HepG2 (cell line): Measurements from ENCODE around the gene RTEL1. TPM values are rescaled to one million over a fixed set of nuclear protein-coding genes. Genes with fewer than 3 reads are reported as not detected.
A peak's percentile ranks its signal among the peaks of the same experiment; 100 is the strongest.

Experiments
- AGO2 ChIP-seq: fragments of 200-400 bp; formaldehyde crosslinking; optimal IDR thresholded peaks from 2 replicates; pipeline ENCODE3; 2017; ENCODE audit warnings: mild to moderate bottlenecking, low read depth, low read length, moderate library complexity
- CENPT ChIP-seq: sonication (generic); formaldehyde crosslinking; IDR thresholded peaks from 2 replicates; pipeline ENCODE4 v1.8.0; 2022; ENCODE audit warnings: low read depth, mild to moderate bottlenecking, moderate library complexity, missing genetic modification reagents
- DMAP1 ChIP-seq: IDR thresholded peaks from 2 replicates; pipeline ENCODE4 v1.6.1; 2016
- FOXK1 ChIP-seq: sonication (generic); formaldehyde crosslinking; IDR thresholded peaks from 2 replicates; pipeline ENCODE4 v1.4.0; 2020; ENCODE audit warnings: low read depth, missing genetic modification reagents, borderline replicate concordance
- HES4 ChIP-seq: sonication (generic); formaldehyde crosslinking; IDR thresholded peaks from 2 replicates; pipeline ENCODE4 v1.9.0; 2021; ENCODE audit warnings: mild to moderate bottlenecking, missing genetic modification reagents, borderline replicate concordance
- HNRNPL ChIP-seq: fragments of 200-400 bp; formaldehyde crosslinking; IDR thresholded peaks from 2 replicates; pipeline ENCODE4 v1.6.1; 2017; ENCODE audit warnings: mild to moderate bottlenecking, low read depth, low read length
- HNRNPLL ChIP-seq: fragments of 200-400 bp; formaldehyde crosslinking; IDR thresholded peaks from 2 replicates; pipeline ENCODE4 v1.6.1; 2017; ENCODE audit warnings: mild to moderate bottlenecking, low read depth, low read length; ENCODE audit not compliant: poor library complexity, severe bottlenecking
- MXI1 ChIP-seq: IDR thresholded peaks from 3 replicates; pipeline ENCODE4 v1.6.1; 2012; ENCODE audit warnings: low read depth, low read length, inconsistent platforms, borderline replicate concordance
- MZF1 ChIP-seq: sonication (generic); formaldehyde crosslinking; IDR thresholded peaks from 2 replicates; pipeline ENCODE4 v1.8.1; 2023; ENCODE audit warnings: mild to moderate bottlenecking, missing genetic modification reagents, borderline replicate concordance
- NONO ChIP-seq, 2 experiments: fragments of 450-650 bp in 1 of 2; sonication (generic) in 1 of 2; formaldehyde crosslinking in 1 of 2; IDR thresholded peaks in 1 of 2; conservative IDR thresholded peaks in 1 of 2; 2 replicates each; pipeline versions ENCODE4 v1.6.1 to v1.8.0; 2017 to 2022; ENCODE audit warnings: mild to moderate bottlenecking in 1 of 2, missing genetic modification reagents in 1 of 2, moderate library complexity in 1 of 2
- POLR2AphosphoS5 ChIP-seq: IDR thresholded peaks from 2 replicates; pipeline ENCODE4 v1.6.1; 2012; ENCODE audit warnings: low read depth, low read length
- SCMH1 ChIP-seq: sonication (generic); formaldehyde crosslinking; IDR thresholded peaks from 2 replicates; pipeline ENCODE4 v1.9.0; 2021; ENCODE audit warnings: missing genetic modification reagents, mild to moderate bottlenecking, borderline replicate concordance
- SNAI1 ChIP-seq: sonication (generic); formaldehyde crosslinking; IDR thresholded peaks from 2 replicates; pipeline ENCODE4 v1.5.0; 2020; ENCODE audit warnings: mild to moderate bottlenecking, missing genetic modification reagents, borderline replicate concordance
- TCF12 ChIP-seq, 2 experiments: fragments of 450-650 bp in 1 of 2; sonication (generic) in 1 of 2; formaldehyde crosslinking in 1 of 2; IDR thresholded peaks; 2 replicates each; pipeline versions ENCODE4 v1.6.1 to v1.8.0; 2017 to 2022; ENCODE audit warnings: antibody characterized with exemption in 1 of 2, mild to moderate bottlenecking in 1 of 2, missing genetic modification reagents in 1 of 2, moderate library complexity in 1 of 2
- ZFP1 ChIP-seq: IDR thresholded peaks from 2 replicates; pipeline ENCODE4 v1.6.1; 2016
- ZNF230 ChIP-seq: sonication (generic); formaldehyde crosslinking; IDR thresholded peaks from 2 replicates; pipeline ENCODE4 v1.4.0; 2020; ENCODE audit warnings: mild to moderate bottlenecking, missing genetic modification reagents
- ZNF34 ChIP-seq: sonication (generic); formaldehyde crosslinking; IDR thresholded peaks from 2 replicates; pipeline ENCODE4 v1.4.0; 2020; ENCODE audit warnings: mild to moderate bottlenecking, missing genetic modification reagents, borderline replicate concordance
- polyA plus RNA-seq, 8 experiments: library from polyadenylated mRNA; depleted of rRNA in 3 of 8; stranded (reverse) in 7 of 8; unstranded in 1 of 8; fragments of >200 nt; fragmentation: Illumina TruSeq in 4 of 8; extraction: Trizol in 4 of 8; gene quantifications; 2 replicates each; pipeline versions ENCODE4 v1.2.1 to v1.2.3, GENCODE V29; 2011 to 2016; ENCODE audit warnings: low read depth in 4 of 8, missing spikeins in 1 of 8, mixed read lengths in 1 of 8; ENCODE audit not compliant: insufficient read depth in 1 of 8
- total RNA-seq, 5 experiments: library from RNA; depleted of rRNA; stranded (reverse); fragments of >200 nt; fragmentation: Illumina TruSeq; extraction: Trizol; gene quantifications; 2 replicates each; pipeline ENCODE4 v1.2.3, GENCODE V29; 2016; ENCODE audit warnings: low read depth in 1 of 5
- TF ChIP-seq, protein P1 (sequence below): sonication (generic); formaldehyde crosslinking; IDR thresholded peaks from 2 replicates; pipeline ENCODE4 v1.5.0; 2020; ENCODE audit warnings: missing genetic modification reagents
- TF ChIP-seq, protein P2 (sequence below): sonication (generic); formaldehyde crosslinking; IDR thresholded peaks from 2 replicates; pipeline ENCODE4 v1.8.0; 2022; ENCODE audit warnings: mild to moderate bottlenecking, missing genetic modification reagents, borderline replicate concordance
- TF ChIP-seq, protein P3 (sequence below): IDR thresholded peaks from 2 replicates; pipeline ENCODE4 v1.6.1; 2016; ENCODE audit warnings: control low read depth
- TF ChIP-seq, protein P4 (sequence below): sonication (generic); formaldehyde crosslinking; IDR thresholded peaks from 2 replicates; pipeline ENCODE4 v1.5.1; 2020; ENCODE audit warnings: missing genetic modification reagents, mild to moderate bottlenecking, borderline replicate concordance

RTEL1 gene
- total and polyA plus RNA-seq, 2 of the 13 experiments (the other 11 are each of a cell fraction or from before 2014, with no cell fraction given) = 21.8 to 36.4 TPM

DNA sequence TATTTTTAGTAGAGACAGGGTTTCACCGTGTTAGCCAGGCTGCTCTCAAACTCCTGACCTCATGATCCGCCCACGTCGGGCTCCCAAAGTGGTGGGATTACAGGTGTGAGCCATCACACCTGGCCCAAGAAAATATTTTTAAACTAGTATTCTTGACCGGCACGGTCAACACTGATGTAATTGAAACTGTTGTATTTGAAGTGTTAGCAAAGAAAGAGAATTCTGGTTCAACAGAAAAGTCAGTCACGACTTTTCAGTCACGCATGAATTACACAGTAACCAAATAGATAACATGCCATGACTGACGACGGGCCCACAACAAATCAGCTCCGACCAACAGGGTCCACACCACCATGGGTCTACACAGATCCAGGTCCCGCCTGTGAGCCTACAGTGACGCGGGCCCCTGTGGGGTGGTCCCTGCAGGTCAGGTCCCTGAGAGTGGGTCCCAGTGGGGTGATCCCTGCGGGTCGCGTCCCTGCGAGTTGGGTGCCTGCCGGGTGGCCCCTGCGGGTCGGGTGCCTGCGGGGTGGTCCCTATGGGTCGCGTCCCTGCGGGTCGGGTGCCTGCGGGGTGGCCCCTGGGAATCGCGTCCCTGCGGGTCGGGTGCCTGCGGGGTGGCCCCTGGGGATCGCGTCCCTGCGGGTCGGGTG is 32.2 kb upstream of the RTEL1 start (continued):
- TF ChIP-seq SNAI1 (CRISPR knock-in tag) = no peak
- TF ChIP-seq HNRNPL = 0 out of 2 replicates have a peak, but pooled peaks have one; percentile 42
- TF ChIP-seq ZNF34 (CRISPR knock-in tag) = no peak
- TF ChIP-seq, protein P1, sequence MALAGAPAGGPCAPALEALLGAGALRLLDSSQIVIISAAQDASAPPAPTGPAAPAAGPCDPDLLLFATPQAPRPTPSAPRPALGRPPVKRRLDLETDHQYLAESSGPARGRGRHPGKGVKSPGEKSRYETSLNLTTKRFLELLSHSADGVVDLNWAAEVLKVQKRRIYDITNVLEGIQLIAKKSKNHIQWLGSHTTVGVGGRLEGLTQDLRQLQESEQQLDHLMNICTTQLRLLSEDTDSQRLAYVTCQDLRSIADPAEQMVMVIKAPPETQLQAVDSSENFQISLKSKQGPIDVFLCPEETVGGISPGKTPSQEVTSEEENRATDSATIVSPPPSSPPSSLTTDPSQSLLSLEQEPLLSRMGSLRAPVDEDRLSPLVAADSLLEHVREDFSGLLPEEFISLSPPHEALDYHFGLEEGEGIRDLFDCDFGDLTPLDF (CRISPR knock-in tag) = peak; percentile 68; the same call in 1 of the 2 replicates
- TF ChIP-seq DMAP1 (CRISPR knock-in tag) = peak; percentile 78
- TF ChIP-seq, protein P2, sequence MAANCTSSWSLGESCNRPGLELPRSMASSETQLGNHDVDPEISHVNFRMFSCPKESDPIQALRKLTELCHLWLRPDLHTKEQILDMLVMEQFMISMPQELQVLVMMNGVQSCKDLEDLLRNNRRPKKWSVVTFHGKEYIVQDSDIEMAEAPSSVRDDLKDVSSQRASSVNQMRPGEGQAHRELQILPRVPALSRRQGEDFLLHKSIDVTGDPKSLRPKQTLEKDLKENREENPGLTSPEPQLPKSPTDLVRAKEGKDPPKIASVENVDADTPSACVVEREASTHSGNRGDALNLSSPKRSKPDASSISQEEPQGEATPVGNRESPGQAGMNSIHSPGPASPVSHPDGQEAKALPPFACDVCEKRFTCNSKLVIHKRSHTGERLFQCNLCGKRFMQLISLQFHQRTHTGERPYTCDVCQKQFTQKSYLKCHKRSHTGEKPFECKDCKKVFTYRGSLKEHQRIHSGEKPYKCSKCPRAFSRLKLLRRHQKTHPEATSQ (CRISPR knock-in tag) = no peak
- TF ChIP-seq MZF1 (CRISPR knock-in tag) = 0 out of 2 replicates have a peak, but pooled peaks have one; percentile 41
- peak; percentile 99 for TF ChIP-seq AGO2
- TF ChIP-seq HNRNPLL = peak; percentile 45
- TF ChIP-seq HES4 (CRISPR knock-in tag) = peak; percentile 17; the same call in 1 of the 2 replicates
- TF ChIP-seq, protein P3, sequence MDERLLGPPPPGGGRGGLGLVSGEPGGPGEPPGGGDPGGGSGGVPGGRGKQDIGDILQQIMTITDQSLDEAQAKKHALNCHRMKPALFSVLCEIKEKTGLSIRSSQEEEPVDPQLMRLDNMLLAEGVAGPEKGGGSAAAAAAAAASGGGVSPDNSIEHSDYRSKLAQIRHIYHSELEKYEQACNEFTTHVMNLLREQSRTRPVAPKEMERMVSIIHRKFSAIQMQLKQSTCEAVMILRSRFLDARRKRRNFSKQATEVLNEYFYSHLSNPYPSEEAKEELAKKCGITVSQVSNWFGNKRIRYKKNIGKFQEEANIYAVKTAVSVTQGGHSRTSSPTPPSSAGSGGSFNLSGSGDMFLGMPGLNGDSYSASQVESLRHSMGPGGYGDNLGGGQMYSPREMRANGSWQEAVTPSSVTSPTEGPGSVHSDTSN (CRISPR knock-in tag) = no peak
- no peak for TF ChIP-seq SCMH1
- TF ChIP-seq ZFP1 (CRISPR knock-in tag) = no peak
- TF ChIP-seq FOXK1 (CRISPR knock-in tag) = 0 out of 2 replicates have a peak, but pooled peaks have one; percentile 5
- TF ChIP-seq NONO (IDR thresholded peaks at IDR 0.05) = no peak
- no peak for TF ChIP-seq NONO (CRISPR knock-in tag; conservative IDR thresholded peaks at IDR 0.05)
- TF ChIP-seq MXI1 = peak; percentile 35; the same call in 1 of the 3 replicates
- peak; percentile 56; the same call in 1 of the 2 replicates for TF ChIP-seq ZNF230 (CRISPR knock-in tag)
- TF ChIP-seq POLR2AphosphoS5 = peak; percentile 47; the same call in 1 of the 2 replicates
- TF ChIP-seq TCF12 (IDR thresholded peaks at IDR 0.05) = no peak
- peak; percentile 56; the same call in 1 of the 2 replicates for TF ChIP-seq TCF12 (CRISPR knock-in tag; IDR thresholded peaks at IDR 0.05)
- TF ChIP-seq CENPT (CRISPR knock-in tag) = 0 out of 2 replicates have a peak, but pooled peaks have one; percentile 0
- TF ChIP-seq, protein P4, sequence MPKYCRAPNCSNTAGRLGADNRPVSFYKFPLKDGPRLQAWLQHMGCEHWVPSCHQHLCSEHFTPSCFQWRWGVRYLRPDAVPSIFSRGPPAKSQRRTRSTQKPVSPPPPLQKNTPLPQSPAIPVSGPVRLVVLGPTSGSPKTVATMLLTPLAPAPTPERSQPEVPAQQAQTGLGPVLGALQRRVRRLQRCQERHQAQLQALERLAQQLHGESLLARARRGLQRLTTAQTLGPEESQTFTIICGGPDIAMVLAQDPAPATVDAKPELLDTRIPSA (CRISPR knock-in tag) = 0 out of 2 replicates have a peak, but pooled peaks have one; percentile 6
